ENCODE data around the gene MAST3.

MAST3 gene

DNA sequence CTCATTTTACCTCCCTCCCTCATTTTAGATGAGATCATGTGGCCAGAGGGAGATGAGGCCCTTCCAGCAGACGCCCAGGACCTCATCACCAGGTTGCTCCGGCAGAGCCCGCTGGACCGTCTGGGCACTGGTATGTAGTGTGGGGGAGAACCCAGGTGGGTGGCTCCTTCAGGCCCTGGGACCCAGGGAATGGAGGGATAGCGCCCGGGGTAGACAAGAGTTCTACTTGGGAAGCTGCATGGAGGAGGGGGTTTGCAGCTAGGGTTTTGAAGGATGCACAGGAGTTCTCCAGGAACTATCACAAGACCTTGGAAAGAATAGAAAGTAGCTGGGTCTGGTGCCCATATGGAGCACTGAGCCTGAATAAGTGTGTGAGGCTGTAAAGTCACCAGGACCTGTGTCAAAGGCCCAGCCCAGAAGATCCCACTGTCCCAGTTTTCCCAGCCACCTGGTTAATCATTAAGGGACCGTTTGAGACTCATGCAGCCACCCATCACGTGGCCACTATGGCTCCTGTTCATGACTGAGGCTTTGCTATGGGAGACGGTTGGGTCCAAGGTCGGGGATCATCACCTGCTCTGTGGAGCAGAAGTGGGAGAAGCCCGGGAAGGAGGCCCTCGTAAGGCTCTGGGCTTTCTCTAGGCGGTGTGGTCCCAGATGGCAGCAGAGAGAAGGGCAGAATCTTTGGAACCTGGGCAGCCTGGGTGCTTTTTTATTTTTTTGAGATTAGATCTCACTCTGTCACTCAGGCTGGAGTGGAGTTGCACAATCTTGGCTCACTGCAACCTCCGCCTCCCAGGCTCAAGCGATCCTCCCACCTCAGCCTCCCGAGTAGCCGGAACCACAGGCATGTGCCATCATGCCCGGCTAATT lies 38.4 kb downstream of the MAST3 start:
- DNase-seq, result no peak

DNA sequence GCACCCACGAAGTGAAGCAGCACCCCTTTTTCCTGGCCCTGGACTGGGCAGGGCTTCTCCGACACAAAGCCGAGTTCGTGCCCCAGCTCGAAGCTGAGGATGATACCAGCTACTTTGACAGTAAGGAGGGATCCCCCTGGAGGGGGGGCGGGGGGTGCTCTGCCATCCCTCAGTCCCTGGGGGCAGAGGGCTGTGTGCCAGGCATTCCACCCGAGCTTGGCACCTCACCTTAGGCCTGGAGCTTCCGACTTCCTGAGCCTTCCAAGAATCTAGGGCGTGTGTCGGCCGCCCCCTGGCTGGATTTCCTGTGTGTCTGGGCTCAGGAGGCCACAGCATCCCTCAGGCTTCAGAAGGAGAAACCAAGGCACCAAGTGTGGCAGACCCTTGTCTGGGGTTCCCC lies 39.7 kb downstream of the MAST3 start:
- DNase-seq, result no peak

DNA sequence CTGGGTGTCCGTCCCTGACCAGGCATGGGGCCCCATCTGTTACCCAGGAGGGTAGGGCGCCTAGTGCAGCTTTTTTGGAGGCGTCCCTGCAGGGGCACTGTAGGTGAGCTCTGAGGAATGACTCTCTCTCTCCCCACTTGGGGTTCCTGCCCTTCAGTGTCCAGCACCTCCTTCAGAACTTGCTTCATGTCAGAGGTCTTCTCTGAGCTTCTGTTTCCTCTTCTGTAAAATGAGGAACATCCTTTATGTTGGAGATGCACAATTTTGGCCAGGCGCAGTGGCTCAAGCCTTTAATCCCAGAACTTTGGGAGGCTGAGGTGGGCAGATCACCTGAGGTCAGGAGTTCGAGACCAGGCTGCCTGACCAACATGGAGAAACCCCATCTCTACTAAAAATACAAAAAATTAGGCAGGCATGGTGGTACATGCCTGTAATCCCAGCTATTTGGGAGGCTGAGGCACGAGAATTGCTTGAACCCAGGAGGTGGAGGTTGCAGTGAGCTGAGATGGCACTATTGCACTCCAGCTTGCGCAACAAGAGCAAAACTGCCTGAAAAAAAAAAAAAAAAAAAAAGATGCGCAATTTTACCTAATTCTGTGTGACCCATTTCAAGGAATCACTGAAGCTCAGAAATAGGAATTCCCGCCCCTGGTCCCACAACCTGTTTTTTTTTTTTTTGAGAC lies 40.2 kb downstream of the MAST3 start:
- no peak for DNase-seq

GRCh38 chr19:18140473-18140872 lies 42.9 kb downstream of the MAST3 start:
- DNase-seq, result no peak

- DNase-seq, result no peak
These were observed 43.5 kb downstream of the MAST3 start for GRCh38 chr19:18141031-18141430.

DNA sequence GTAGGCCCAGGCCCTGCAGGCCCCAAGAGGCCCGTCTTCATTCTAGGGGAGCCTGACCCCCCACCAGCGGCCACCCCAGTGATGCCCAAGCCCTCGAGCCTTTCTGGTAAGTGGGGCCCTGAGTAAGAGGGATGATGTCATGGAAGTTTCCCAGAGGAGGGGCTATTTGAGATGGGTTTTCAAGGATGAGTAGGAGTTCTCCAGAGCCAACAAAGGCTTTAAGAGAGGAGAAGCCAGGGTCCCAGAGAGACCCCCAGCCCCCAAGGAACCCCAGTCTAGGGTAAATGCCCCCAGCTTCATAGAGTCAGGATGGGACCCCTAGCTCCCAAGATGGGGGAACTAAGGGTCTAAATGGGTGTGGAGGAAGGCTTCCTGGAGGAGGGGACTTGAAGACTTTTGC lies 46.3 kb downstream of the MAST3 start:
- no peak for DNase-seq

DNA sequence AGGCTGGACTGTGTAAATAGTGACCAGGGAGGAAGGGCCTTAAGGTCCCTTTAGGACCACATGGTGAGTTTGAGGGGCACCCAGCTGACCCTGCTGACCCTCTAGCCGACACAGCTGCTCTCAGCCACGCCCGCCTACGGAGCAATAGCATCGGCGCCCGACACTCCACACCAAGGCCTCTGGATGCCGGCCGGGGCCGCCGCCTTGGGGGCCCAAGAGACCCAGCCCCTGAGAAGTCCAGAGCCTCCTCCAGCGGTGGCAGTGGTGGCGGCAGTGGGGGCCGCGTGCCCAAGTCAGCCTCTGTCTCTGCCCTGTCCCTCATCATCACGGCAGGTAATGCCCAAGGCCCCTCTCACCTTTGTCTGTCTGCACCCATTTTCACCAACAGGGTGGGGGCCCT lies 46.8 kb downstream of the MAST3 start:
- no peak for DNase-seq

DNA sequence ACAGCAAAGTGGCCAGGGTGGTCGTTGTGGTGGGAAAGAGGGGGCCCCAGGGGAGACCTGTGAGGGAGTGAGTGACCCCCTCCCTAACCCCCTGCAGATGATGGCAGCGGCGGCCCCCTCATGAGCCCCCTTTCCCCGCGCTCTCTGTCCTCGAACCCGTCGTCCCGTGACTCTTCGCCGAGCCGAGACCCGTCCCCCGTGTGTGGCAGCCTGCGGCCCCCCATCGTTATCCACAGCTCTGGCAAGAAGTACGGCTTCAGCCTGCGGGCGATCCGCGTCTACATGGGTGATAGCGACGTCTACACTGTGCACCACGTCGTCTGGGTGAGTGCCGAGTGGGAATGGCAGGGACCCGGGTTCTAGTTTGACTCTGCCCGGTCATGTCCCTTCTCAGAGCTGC lies 47.3 kb downstream of the MAST3 start:
- DNase-seq, result no peak

DNA sequence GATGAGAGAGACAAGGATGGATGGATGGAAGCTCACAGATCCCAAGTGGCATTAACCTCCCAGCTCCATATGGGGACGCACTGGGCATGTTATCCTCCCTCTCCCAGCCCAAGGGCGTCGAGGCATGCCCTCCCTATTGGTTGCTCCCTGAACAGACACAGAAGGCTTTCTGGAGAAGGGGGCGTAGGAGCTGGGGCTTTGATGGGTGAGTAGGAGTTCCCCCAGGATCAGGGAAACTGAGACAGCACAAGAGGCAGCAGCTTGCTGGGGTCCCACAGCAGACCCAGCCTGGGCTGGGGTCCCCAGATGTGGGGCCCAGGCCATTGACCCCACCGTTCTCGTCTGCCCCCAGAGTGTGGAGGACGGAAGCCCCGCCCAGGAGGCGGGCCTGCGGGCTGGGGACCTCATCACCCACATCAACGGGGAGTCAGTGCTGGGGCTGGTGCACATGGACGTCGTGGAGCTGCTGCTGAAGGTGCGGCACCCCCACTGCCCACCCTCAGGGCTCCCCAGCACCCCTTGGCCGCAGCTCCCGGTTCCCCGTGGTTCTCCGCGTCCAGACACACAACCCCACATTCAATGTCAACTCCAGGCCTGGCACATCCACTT lies 47.9 kb downstream of the MAST3 start:
- DNase-seq, result no peak

DNA sequence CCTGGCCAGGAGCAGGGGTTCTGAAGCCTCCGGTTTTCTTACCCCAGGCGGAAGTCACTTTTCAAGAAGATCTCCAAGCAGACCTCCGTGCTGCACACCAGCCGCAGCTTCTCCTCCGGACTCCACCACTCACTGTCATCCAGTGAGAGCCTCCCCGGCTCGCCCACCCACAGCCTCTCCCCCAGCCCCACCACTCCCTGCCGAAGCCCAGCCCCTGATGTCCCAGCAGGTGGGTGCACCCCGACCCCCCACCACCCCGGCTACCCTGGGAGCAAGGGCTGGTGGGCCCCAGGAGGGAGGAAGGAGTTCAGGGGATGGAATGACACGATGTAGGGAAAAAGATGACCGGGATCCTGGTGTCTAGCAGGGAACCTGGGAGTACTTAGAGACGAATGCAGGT lies 49.8 kb downstream of the MAST3 start:
- no peak for DNase-seq

DNA sequence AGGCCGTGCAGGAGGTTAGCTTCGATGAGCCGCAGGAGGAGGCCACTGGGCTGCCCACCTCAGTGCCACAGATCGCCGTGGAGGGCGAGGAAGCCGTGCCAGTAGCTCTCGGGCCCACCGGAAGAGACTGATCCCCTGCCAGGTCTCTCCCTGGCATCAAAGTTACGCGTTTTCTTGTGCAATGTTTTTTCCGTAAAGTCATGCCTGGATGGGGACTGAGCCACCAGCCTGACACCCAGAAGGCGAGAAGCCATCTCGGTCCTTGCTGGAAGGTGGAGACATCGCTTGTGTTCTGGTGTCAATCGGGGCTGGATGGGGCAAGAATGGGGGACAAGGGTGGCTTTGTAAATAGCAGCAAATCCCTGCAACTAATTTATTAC lies 52.0 kb downstream of the MAST3 start:
- no peak for DNase-seq

GRCh38 chr19:18150776-18151624 lies 53.4 kb downstream of the MAST3 start:
- DNase-seq, result no peak

- peak; percentile 62 to 98 (median 93) for DNase-seq
These were observed 54.9 kb downstream of the MAST3 start for GRCh38 chr19:18152442-18152816.

DNA sequence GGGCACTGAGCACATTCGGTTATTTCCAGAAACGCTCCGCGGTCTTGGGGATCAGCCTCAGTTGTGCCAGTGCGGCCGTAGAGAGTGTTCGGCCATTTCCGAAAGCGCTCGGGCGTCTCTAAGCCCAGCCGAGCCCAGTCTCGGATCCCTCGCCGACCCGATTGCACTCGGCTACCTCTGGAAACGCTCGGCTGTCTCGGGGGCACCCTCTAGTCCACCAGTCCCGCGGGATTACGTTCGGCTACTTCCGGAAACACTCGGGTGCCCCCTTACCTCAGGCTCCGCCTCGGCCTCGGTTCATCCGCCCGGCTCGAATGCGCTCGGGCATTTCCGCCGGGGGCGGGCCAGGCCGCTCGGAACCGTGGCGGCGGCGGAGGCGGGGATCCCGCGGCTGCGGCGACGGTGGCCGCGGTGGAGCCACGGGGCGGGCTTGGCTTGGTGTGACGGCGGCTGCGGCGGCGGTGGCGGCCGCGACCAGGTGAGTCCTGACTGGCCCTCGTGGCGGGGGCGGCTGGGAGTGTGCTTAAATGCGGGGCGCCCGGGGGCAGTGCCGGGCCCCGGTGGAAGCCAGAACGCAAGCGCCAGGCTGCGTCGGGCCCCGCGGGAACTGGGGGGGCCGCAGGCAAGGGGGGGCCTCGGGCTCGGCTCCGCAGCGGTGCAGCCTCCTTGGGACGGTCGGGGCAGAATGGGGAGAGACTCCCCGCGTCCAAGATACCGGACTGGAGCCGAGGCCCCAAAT lies 55.4 kb downstream of the MAST3 start, which contains the start of gene PIK3R2:
TSS of gene PIK3R2 (plus strand) at position 347 of the 739 bp plus-strand sequence. CDS start 2,717 bp downstream, outside the sequence.
- peak; percentile 90 to 100 (median 98) for DNase-seq

- DNase-seq, result peak in 6 of 58 donors; percentile 16 to 45 (median 33)
These were observed 56.1 kb downstream of the MAST3 start for GRCh38 chr19:18153556-18154134.

DNA sequence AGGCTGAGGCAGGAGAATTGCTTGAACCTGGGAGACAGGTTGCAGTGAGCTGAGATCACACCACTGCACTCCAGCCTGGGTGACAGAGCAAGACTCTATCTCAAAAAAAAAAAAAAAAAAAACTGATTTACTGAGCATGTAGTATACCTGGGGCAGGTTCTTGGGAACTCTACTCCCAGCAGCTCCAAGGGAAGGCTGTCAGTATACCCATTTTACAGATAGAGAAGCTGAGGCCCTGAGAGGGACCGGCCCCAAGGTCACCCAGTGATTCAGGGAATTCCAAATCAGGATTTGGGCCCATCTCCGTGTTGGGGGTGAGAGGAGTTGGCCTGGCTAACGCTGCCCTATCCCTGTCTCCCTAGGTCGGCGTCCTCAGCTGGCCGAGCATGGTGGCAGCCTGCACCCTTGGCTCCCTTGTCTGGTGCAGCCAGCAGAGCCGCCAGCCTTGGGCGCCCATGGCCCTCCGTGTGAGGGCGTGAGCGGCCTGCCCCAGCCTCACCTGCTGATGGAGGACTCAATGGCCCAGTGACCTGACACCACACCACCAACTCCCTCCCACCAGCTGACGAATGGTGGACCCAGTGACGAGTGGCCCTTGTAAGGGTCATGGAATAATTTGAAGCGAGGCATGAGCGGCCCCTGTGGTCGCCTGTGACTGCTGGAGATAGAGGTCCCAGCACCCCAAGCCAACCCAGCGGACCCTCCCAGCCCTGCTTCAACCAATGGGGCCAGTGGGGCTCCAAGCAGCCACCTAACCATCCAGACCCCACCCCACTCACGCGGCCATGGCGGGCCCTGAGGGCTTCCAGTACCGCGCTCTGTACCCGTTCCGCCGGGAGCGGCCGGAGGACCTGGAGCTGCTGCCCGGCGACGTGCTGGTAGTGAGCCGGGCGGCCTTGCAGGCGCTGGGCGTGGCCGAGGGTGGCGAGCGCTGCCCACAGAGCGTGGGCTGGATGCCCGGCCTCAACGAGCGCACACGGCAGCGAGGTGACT lies 57.8 kb downstream of the MAST3 start:
- no peak for DNase-seq

DNA sequence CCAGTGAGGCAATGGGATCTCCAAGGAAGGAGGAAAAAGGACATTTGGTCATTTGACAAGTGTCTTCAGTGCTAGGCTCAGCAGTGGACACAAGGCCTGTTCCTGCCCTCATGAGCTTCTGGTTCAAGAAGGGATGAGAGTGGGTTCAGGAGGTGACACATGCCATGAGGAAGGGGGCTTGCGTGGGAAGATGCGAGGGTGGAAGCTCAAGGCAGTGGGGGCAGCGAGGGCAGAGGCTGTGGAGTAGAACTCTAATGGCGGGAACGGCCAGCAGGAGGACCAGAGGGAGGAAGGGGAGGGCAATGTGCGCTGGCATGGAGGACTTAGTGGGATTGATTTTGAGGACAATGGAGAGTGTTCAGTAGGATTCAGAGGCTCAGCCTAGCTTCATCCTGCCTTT lies 58.7 kb downstream of the MAST3 start:
- no peak for DNase-seq

DNA sequence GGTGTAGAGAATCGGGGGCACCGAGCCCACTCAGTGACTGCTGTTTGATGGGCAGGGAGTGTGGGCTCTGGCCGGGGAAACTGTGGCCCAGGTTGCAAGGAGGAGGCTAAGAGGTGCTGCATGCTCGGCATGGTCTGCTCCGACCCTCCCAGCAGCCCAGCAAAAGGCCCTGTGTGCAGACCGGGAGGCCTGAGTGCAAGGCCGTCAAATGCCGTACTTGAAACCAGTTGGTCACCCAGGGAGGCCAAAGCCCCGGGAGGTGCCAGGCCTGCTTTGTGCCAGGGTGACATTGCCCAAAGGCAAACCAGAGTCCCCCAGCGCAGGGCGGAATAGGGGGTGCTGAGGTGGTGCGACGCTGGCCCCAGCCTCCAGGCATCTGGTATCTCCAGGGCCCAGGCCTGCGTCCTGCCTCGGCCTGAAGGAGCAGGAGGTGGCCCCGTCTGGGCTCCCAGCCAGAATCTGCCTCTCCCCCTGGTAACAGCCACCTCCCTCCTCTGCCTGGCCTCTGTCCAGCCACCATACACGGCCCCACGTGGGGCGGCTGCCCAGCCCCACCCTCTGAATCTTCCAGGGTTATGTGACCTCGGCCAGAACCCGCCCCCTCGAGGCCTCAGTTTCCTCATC lies 59.4 kb downstream of the MAST3 start:
- DNase-seq, result peak in 55 of 58 donors; percentile 16 to 85 (median 69)

All from anterior cingulate cortex (tissue), 58 donors.